NCI-H446 treated with DMSO at 0.1 percent for 48 hours (cell line): Measurements from ENCODE around the gene RAB14.

Experiments used
- DNase-seq: peaks from one replicate; lab custom pipeline; 2025; lab: John Stamatoyannopoulos, UW

Gene RAB14

GRCh38 chr9:121219530-121219929 lies 17.9 kb upstream of the RAB14 start:
- no peak for DNase-seq

GRCh38 chr9:121218357-121219027 lies 16.8 kb upstream of the RAB14 start:
- no peak for DNase-seq

- DNase-seq, result no peak
Observed at GRCh38 chr9:121217609-121218292, 16.1 kb upstream of the RAB14 start.

GRCh38 chr9:121216271-121216805 lies 14.7 kb upstream of the RAB14 start:
- DNase-seq, result no peak

GRCh38 chr9:121214005-121214404 lies 12.3 kb upstream of the RAB14 start:
- no peak for DNase-seq

GRCh38 chr9:121213136-121213806 lies 11.6 kb upstream of the RAB14 start:
- peak; percentile 21 for DNase-seq

- no peak for DNase-seq
Observed at GRCh38 chr9:121210536-121210935, 8.9 kb upstream of the RAB14 start.

- DNase-seq, result no peak
Observed at GRCh38 chr9:121207371-121207940, 5.8 kb upstream of the RAB14 start.

- no peak for DNase-seq
Observed at GRCh38 chr9:121206516-121207370, 5.1 kb upstream of the RAB14 start.

- DNase-seq, result no peak
Observed at GRCh38 chr9:121204611-121205010, 2.9 kb upstream of the RAB14 start.

- DNase-seq, result no peak
Observed at GRCh38 chr9:121204121-121204520, 2.5 kb upstream of the RAB14 start.

GRCh38 chr9:121201045-121201737 lies 478 bp downstream of the RAB14 start:
- DNase-seq, result no peak

GRCh38 chr9:121200356-121200755 lies 1.3 kb downstream of the RAB14 start:
- DNase-seq, result no peak

- no peak for DNase-seq
Observed at GRCh38 chr9:121199921-121200320, 1.7 kb downstream of the RAB14 start.

GRCh38 chr9:121198512-121199042 lies 3.1 kb downstream of the RAB14 start:
- no peak for DNase-seq

GRCh38 chr9:121197132-121197531 lies 4.5 kb downstream of the RAB14 start:
- no peak for DNase-seq

- DNase-seq, result no peak
Observed at GRCh38 chr9:121196389-121196788, 5.3 kb downstream of the RAB14 start.

- DNase-seq, result no peak
Observed at GRCh38 chr9:121194730-121195129, 6.9 kb downstream of the RAB14 start.

- no peak for DNase-seq
Observed at GRCh38 chr9:121192959-121193640, 8.6 kb downstream of the RAB14 start.

- DNase-seq, result no peak
Observed at GRCh38 chr9:121192518-121192917, 9.2 kb downstream of the RAB14 start.
